HG02610 (cell line): ENCODE results near the gene TMEM91.

ENCODE experiments used
- ATAC-seq: cut with Tn5 transposase; IDR thresholded peaks from one replicate; pipeline ENCODE4 v1.9.1; 2021; ENCODE audit warnings: mild to moderate bottlenecking, moderate library complexity; ENCODE audit not compliant: unreplicated experiment

TMEM91 gene

DNA sequence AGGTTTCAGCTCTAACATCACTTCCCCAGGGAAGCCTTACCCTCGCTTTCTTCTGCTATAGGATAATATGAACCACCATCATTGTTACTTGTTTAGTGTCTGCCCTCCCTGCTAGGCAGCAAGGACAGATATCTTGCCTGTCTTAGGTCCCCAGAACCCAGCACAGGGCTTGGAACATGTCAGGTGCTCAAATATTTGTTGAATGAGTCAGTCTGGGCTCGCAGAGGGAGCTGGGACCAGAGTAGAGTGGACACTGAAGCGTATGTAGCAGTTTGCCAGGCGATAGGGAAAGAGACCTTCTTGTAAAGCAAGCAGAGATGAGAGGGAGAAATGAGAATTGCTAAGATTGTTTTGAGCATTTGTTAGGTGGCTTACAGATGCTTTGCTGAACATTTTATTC, 33.0 kb downstream of the TMEM91 start:
- ATAC-seq, result no peak

DNA sequence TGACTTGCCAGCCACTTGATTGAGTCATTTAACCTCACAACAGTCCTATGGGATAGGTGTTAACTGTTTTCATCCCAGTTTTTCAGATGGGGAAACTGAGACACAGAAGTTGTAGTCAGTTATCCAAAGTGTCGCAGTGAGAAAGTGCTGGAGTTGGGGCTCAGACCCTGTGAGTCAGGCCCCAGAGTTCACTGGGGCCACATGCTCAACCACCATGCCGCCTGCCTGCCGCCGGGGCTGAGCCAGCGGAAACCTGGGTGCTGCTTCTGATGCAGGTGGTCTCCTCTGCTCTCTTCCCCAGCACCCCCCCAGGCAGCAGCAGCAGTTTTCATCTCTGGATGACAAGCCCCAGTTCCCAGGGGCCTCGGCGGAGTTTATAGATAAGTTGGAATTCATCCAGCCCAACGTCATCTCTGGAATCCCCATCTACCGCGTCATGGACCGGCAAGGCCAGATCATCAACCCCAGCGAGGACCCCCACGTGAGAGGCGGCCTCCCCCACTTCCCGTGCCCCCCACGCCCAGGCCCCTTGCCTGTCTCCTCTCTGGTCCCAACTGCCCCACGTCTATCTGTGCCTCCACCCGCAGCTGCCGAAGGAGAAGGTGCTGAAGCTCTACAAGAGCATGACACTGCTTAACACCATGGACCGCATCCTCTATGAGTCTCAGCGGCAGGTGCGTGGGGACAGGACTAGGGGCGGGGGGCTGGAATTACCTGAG, 34.2 kb downstream of the TMEM91 start:
- no peak for ATAC-seq

DNA sequence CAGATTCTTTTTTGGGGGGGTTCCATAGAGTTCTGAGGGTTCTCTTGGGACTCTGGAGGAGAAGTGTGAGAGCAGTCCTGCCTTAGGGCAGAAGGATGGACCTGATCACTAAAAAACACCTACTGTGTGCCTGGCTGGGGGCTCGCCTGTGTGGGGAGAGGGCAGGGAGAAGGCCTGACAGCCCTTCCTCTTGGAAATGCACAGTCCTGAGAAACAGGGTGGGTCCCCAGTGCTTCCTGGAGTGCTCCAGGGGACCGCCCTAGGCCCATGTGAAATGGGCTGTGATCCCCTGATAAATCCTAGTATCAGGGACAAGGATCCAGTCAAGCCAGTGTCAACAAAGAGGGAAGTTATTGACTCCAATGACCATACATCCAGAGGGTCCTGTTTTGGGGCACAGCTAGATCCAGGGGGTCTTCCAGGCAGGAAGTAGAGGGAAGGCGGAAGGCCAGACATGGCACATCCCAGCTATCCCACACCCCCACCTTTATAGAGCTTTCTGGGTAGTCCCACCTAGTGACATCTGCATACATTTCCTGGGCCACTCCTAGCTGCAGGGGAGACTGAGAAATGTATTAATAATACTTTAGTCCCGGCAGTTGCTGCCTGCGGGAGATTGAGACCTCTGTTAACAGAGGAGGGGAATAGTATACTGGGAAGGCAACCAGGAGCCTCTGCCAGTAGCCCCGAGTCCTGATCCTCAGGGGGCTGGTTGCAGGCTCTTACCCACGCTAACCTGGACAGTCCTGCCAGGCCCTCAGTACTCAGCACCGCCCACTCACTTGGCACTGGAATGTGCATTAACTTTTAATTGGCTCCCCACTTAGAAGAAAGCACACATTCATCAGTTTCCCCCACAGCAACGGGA, 35.0 kb downstream of the TMEM91 start:
- no peak for ATAC-seq

DNA sequence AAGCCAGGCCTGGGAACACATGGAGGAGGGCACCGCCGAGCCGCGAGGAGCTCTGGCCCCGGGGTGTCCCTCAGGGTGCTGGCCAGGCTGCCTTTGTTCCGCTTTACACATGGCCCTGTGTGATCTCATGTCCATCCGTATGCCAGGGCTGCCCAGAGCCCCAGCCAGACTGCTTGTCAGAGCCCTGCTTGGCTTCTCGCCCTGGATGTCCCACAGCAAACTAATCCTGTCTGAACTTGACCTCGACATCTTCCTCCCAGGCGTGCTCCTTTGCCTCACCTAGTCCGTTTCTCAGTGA, 35.6 kb downstream of the TMEM91 start:
- no peak for ATAC-seq

DNA sequence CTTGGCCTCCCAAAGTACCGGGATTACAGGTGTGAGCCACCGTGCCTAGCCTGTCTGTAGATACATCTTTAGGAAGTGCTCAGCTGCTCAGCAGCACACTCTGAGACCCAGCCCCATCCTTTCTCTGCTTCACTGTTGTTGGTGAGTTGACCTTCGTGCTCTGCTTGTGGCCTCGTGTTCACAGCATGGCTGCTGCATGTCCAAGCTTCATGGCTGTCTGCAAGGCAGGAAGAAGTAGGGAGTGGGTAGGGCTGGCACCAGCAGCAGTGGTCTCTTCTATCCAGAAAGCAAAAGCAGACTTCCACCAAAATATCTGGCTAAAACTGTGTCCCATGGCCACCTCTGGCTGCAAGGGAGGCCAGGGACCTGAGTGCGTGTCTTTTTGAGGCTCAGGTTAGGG, 36.6 kb downstream of the TMEM91 start:
- ATAC-seq, result no peak

DNA sequence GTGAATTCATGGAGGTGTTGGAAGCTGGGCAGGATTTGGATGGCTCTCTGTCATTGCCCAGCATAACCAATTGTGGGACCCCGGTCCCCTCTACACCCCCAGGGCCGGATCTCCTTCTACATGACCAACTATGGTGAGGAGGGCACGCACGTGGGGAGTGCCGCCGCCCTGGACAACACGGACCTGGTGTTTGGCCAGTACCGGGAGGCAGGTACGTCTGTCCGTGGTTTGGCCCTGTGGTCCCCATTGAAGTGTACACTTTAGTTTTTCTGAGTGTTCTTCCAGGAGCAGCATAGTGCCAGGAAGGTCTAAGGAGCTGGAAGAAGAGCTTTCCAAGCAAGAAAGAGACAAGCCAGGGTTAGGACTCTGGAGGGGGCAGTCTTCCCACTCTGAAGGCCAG, 37.6 kb downstream of the TMEM91 start:
- ATAC-seq, result no peak

DNA sequence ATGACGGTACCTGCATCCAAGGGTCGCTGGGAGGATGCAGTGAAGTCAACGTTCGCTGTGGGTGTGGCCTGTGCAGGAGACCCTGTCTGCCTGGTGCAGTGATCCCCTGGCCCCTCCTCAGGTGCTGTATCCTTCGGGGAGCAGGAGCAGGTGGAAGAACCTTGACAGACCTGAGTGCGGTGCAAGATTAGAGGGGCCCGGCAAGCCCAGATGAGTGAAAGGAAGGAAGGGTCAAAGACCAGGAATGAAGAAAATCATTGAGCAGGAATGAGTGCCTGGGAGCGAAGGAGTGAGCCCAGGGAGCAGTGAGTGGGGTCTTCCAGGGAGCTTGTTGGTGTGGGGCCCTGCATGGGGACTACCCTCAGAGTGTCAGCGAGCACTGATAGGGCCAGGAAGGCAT, 38.1 kb downstream of the TMEM91 start:
- no peak for ATAC-seq

DNA sequence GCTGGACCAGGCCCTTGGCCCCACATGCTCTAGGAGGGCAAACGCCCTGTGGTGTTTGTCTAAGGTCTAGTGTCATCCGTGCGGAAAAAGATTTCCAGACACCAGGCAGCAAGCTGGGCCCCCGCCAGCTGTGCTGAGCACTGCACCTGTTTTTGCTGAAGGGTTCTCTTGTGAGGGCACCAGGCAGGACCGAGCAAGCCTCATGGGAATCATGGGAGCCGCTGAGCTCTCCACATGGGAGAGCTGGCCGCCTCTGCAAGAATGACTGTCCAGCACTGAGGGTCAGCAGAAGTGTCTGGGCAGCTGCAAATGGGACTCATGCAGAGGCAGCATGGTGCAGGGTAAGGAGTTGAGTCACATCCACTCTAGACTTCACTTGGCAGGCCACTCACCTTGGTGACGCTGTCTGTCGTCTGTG, 38.8 kb downstream of the TMEM91 start:
- ATAC-seq, result no peak

DNA sequence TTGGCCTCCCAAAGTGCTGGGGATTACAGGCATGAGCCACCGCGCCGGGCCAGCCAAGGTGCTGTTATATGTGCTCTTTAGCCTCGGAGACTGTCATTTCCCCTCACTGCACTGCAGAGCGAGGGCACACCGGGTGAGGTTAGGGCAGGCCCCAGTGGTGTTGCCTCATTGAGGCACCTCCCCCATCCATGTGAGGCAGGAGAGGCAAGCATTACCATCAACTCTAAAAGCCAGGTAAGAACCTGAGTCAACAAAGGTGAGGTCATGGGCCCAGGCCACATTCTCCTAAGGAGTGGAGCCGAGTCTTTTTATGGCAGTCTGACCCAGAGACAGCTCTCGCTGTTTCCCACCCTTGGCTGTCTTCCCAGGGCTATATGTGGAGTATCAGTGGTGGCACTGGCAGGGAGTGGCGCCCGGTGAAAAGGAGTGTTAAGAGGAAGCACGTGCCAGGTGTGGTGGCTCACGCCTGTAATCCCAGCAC, 39.9 kb downstream of the TMEM91 start:
- no peak for ATAC-seq

DNA sequence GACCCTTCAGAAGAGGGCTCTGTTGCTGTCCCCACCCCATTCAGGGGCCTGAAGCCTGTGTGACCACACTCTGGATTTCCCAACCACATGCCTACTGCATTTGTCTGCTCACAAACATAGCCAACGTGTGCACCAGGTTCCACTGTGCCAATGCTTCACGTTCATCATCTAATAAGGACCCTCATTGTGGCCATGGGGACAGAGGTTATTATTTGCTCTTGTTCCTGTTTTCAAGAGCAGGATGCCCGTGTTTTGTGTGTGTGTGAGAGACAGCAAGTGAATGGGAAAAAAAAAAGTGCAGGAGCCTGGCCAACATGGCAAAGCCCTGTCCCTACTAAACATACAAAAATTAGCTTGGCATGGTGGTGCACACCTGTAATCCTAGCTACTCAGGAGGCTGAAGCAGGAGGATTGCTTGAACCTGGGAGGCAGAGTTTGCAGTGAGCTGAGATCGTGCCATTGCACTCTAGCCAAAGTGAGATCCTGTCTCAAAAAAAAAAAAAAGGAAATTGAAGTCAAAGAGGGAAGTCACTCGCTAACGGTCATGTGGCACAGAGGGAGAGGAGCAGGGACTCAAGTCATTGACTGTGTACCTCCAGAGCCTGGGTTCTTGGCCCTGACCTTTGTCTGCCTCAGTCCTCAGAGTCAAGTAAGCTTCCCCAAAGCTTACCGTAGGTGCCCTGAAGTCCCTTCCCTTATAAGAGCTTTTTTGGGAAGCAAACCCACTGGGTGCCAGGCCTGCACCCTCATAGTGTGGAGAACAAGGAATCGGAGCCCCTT, 44.0 kb downstream of the TMEM91 start:
- ATAC-seq, result no peak

DNA sequence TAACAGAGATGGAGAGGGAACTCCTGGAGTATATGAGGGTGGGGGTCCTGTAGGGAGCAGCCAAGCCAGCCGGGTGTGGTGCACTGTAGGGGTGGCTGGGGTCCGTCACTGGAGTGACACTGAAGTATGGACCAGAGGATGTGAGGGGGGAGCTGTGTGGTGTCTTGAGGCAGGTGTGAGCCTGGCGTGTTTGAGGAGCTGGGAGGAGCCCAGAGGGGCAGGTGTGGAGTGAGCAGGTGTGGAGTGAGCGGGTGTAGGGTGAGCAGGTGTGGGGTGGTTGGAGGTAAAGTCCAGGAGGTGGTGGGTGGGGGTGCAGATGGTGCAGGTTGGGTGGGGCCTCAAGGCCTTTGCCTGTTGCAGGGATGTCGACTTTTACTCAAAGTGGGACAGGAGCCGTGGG, 45.0 kb downstream of the TMEM91 start:
- ATAC-seq, result no peak

DNA sequence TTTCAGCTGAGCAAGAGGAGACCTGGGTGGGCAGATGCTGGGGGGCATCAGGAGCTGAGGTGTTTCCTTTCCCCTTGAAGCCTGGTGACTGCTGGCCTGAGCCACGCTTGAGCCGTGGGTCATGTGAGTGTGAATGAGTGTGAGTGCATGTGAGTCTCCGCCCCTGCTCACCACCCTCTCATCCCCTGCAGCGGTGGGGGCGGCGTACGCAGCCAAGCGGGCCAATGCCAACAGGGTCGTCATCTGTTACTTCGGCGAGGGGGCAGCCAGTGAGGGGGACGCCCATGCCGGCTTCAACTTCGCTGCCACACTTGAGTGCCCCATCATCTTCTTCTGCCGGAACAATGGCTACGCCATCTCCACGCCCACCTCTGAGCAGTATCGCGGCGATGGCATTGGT, 45.6 kb downstream of the TMEM91 start:
- ATAC-seq, result no peak

DNA sequence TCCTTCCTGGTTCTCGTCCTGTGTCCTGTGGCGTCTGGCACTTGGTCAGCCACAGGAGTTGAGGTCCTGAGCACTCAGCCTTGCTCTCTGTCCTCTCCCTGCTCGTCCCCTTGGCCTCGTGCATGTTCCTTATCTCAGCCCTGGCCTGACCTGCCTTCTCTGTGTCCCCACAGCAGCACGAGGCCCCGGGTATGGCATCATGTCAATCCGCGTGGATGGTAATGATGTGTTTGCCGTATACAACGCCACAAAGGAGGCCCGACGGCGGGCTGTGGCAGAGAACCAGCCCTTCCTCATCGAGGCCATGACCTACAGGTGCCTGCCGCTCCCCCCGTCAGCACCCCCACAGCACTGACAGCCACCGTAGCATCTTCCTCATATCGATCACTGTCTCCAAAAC, 46.1 kb downstream of the TMEM91 start:
- no peak for ATAC-seq

DNA sequence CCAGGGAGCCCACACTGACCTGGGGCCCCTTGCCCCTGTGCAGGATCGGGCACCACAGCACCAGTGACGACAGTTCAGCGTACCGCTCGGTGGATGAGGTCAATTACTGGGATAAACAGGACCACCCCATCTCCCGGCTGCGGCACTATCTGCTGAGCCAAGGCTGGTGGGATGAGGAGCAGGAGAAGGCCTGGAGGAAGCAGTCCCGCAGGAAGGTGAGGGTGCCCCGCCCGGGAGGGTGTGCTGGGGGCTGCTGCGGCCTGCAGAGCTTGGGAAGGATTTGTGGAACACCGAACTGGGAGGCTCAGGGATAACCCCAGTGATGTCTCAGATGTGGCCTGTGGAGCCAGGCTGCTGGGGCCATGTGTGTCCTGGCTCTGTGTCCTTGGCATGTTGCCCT, 46.6 kb downstream of the TMEM91 start:
- ATAC-seq, result no peak

DNA sequence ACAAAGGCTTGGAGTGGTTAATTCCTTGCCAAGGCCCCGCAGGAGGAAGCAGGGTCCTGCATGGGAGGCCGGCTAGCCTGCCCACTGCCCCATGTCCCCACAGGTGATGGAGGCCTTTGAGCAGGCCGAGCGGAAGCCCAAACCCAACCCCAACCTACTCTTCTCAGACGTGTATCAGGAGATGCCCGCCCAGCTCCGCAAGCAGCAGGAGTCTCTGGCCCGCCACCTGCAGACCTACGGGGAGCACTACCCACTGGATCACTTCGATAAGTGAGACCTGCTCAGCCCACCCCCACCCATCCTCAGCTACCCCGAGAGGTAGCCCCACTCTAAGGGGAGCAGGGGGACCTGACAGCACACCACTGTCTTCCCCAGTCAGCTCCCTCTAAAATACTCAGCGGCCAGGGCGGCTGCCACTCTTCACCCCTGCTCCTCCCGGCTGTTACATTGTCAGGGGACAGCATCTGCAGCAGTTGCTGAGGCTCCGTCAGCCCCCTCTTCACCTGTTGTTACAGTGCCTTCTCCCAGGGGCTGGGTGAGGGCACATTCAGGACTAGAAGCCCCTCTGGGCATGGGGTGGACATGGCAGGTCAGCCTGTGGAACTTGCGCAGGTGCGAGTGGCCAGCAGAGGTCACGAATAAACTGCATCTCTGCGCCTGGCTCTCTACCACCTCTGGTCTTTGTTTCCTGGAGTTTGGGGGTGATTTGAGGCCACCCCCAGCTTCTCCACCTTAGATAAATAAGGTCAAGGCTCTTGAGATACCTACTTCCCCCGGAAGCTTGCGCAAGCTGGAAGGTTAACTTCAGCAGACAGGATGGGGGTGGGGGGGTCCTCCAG, 48.2 kb downstream of the TMEM91 start:
- ATAC-seq, result no peak

DNA sequence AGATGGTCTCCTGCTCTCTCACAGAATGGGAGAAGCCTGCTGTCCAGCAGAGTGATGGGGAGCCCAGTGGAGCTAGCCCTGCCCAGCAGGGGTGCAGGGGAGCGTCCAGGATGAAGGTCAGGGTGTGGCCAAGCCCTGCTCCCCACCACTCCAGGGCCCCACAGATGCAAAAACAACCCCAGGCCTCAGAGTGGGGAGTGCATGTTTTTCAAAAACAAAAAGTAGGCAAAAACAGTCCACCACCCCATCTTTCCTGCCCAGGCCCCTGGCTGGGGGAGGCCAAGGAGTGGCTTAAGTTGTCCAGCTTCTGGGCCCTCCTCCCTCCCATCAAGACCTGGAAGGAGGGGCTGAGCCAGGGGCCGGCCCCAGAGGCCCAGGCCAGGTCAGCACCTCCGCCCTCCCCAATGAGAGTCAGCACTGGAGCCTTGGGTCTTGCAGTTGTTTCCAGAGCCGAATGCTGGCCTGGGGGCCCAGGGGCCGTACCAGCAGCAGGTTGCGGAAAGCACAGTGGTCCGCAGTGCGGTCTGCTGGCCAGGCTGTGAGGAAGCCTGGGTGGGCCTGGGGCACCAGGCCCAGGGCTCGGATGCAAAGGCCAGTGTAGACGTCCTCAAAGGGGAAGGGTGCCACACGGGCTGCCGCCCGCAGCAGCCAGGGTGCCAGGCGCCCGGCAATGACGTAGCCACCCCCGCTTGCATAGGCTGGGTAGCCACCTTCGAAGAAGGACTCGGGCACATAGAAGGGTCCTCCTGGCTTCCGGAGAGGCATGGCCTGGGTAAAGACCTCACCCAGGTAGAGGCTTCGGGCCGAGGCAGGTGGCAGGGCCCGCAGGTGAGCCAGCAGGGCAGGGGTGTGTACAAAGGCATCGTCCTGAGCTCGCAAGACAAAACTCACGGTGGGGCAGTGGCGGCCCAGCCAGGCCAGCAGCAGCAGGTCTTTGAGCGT, 49.1 kb downstream of the TMEM91 start:
- ATAC-seq, result no peak

DNA sequence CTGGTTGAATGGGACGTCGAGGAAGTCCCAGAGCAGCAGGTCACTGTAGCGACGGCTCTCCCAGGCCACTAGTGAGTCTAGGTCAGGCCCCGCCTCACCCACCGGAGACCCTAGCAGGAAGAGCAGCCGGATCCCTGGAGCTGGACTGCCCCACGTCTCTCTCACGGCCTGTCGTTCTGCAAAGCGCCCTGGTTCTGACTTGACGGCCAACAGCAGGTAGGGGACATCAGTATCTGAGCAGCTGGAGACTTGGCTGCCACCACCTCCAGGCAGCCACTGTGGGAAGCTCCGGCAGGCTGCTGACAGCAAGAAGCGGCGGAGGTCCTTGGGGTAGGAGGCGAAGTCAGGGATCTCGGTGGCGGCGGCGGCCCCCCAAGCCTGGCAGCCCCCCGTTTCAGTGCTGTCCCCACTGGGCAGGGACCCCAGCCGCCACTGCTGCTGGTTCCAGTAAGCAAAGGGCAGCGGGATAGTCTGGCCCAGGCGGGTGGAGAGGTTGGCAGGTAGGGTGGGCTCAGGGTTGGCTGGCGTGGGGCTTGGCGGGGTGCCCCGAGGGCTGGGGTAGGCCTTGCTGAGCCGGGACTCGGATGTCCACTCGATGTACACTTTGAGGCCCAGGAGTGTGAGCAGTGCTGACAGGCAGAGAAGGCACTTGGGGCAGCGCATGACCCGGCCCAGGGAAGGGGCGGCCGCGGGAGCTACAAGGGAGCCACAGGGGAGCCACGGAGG, 49.9 kb downstream of the TMEM91 start:
- ATAC-seq, result no peak

DNA sequence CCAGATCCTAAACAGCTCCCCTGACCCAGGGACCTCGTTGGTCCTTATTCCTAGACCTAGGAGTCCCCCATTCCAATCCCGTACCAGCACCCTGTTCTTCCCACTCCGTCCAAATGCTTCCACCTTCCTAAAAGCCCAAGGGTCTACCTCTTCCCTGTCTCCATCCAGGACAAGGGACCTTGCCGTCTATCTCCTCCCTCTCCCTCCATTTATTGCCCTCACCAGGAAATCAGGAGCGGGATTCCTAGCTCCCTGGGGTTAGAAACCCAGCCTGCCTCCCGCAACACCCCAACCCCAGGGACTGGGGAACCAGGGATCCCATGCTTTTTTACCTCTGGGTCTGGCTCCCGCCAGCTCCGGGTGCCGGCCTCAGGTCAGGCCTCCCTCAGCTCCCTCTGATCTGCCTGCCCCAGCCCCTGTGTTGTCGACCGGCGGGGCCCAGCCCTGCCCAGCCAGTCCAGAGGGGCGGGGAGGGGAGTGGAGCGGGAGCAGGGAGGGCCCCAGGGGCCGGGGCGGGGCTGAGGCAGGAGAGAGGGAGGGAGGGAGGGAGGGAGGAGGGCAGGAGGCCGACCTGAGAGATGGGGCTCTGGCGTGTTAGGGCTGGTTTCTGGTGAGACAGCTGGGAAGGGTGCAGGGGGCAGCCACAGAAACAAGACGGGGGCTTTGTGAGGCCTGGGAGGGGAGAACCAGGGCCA, 50.8 kb downstream of the TMEM91 start, which contains the start of gene B3GNT8:
B3GNT8 (minus strand) TSS at position 423 of the 695 bp plus-strand sequence. CDS start 596 bp downstream, outside the sequence.
- peak; percentile 43 for ATAC-seq
